ACC112 (cell line): Measurements from ENCODE around the gene TGFBR3.

Experiments used
- H2AFZ ChIP-seq: fragments of 200-600 bp; sonication (generic); one replicate; pipeline ENCODE4 v1.6.0; 2017; ENCODE audit warnings: antibody characterized with exemption, low read length; ENCODE audit not compliant: unreplicated experiment
- H3K27ac ChIP-seq: fragments of 200-600 bp; sonication (generic); 2 replicates; pipeline ENCODE4 v1.5.1; 2014; ENCODE audit warnings: low read depth, mild to moderate bottlenecking, antibody characterized with exemption, low read length, moderate library complexity
- H3K27me3 ChIP-seq: fragments of 200-600 bp; sonication (generic); 2 replicates; pipeline ENCODE4 v1.6.1; 2014; ENCODE audit warnings: mild to moderate bottlenecking, antibody characterized with exemption, low read length, moderate library complexity, mixed read lengths; ENCODE audit not compliant: insufficient read depth
- H3K36me3 ChIP-seq: fragments of 200-600 bp; sonication (generic); 2 replicates; pipeline ENCODE4 v1.6.1; 2016; ENCODE audit warnings: mild to moderate bottlenecking, antibody characterized with exemption, low read length, moderate library complexity, mixed read lengths; ENCODE audit not compliant: insufficient read depth
- H3K4me1 ChIP-seq: fragments of 200-600 bp; sonication (generic); one replicate; pipeline ENCODE4 v1.6.1; 2016; ENCODE audit warnings: low read length, mixed read lengths; ENCODE audit not compliant: insufficient read depth, unreplicated experiment, control insufficient read depth
- H3K4me3 ChIP-seq: fragments of 200-600 bp; sonication (generic); 2 replicates; pipeline ENCODE4 v1.5.1; 2014; ENCODE audit warnings: mild to moderate bottlenecking, low read depth, low read length
- H3K79me2 ChIP-seq: fragments of 200-600 bp; sonication (generic); one replicate; pipeline ENCODE4 v1.6.0; 2016; ENCODE audit warnings: low read length; ENCODE audit not compliant: control insufficient read depth, unreplicated experiment, insufficient read depth

The TGFBR3 gene

GRCh38 chr1:91754348-91754747 is 131.6 kb downstream of the TGFBR3 start:
- H3K27ac ChIP-seq: no peak overlapping the region
- H3K4me1 ChIP-seq: peaks cover 35% of the 10 kb centered on the region
- H3K36me3 ChIP-seq: peaks cover 7% of the 10 kb centered on the region; the same call in 1 of the 2 replicates
- H3K27me3 ChIP-seq: no peaks in the 10 kb centered on the region
- no peak overlapping the region for H2AFZ ChIP-seq
- no peak overlapping the region for H3K4me3 ChIP-seq
- H3K79me2 ChIP-seq: no peaks in the 10 kb centered on the region

GRCh38 chr1:91753878-91754277 is 132.1 kb downstream of the TGFBR3 start:
- Histone ChIP-seq H3K4me3 (no peak overlapping the region), H3K27ac (no peak overlapping the region), H3K4me1 (peaks cover 35% of the 10 kb centered on the region), H3K27me3 (no peaks in the 10 kb centered on the region), H3K79me2 (no peaks in the 10 kb centered on the region), H3K36me3 (peaks cover 7% of the 10 kb centered on the region; the same call in 1 of the 2 replicates), H2AFZ (no peak overlapping the region)

- H2AFZ ChIP-seq: no peak overlapping the region
- no peak overlapping the region for H3K27ac ChIP-seq
- H3K4me1 ChIP-seq: peaks cover 35% of the 10 kb centered on the region
- H3K79me2 ChIP-seq: no peaks in the 10 kb centered on the region
- no peak overlapping the region for H3K4me3 ChIP-seq
- no peaks in the 10 kb centered on the region for H3K27me3 ChIP-seq
- peaks cover 11% of the 10 kb centered on the region; the same call in 1 of the 2 replicates for H3K36me3 ChIP-seq
Observed at GRCh38 chr1:91752324-91752723, 133.6 kb downstream of the TGFBR3 start.

- H3K4me3 ChIP-seq: no peak overlapping the region
- H3K27me3 ChIP-seq: no peaks in the 10 kb centered on the region
- H3K36me3 ChIP-seq: peaks cover 17% of the 10 kb centered on the region; the same call in 1 of the 2 replicates
- H3K79me2 ChIP-seq: no peaks in the 10 kb centered on the region
- no peak overlapping the region for H3K27ac ChIP-seq
- peaks cover 35% of the 10 kb centered on the region for H3K4me1 ChIP-seq
- no peak overlapping the region for H2AFZ ChIP-seq
Observed at GRCh38 chr1:91751275-91751674, 134.7 kb downstream of the TGFBR3 start.

DNA sequence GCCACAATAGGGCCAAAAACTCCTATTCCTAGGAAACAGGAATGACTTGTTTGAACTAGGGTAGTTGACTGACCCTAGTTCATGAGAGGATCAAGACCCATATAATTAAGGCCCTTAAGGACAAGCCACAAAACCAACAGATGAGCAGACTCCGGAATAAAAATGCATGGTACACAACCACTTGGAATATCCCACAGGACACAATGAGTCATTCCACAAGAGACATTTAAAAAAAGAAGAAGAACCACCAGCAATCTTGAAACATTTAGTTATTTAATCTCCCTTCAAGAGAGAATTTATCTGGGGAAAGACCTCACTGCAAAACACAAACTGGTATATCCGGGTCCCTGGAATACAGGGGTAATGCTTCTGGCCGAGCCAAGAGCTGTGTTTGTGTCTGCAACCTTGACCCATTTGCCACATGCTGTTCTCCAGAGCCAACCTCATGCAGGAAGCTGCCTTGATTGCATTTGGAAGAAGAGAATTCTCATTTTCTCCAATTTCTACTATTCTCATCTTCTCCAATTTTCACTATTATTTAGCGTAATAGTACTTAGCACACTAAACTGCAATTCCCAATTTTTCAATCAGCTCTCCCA is 135.5 kb downstream of the TGFBR3 start:
- Histone ChIP-seq H2AFZ (no peak overlapping the region), H3K4me1 (peaks cover 35% of the 10 kb centered on the region), H3K27me3 (no peaks in the 10 kb centered on the region), H3K27ac (no peak overlapping the region), H3K79me2 (no peaks in the 10 kb centered on the region), H3K4me3 (no peak overlapping the region), H3K36me3 (peaks cover 22% of the 10 kb centered on the region; the same call in 1 of the 2 replicates)

DNA sequence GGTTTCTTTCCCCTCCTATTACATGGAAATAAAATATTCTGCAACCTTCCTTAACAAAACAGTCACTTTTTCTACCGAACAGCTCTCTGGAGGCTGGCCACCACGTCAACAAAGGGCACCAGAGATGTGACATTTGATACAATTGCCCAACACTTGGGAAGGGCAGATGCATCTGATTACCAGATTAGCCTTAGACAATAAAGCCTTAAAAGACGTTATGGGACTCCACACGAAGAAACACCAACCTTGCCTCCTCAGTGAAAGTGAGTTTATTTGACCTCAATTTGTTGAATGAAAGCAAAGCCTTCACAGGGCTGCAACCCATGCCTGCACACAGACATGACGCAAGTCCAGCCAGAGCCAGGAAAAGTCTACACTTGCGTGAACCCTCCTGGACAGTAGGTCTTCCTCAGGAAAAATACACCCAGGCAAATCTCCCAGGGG is 136.1 kb downstream of the TGFBR3 start:
- no peak overlapping the region for H3K4me3 ChIP-seq
- H2AFZ ChIP-seq: no peak overlapping the region
- no peak overlapping the region for H3K27ac ChIP-seq
- H3K27me3 ChIP-seq: no peaks in the 10 kb centered on the region
- peaks cover 22% of the 10 kb centered on the region; the same call in 1 of the 2 replicates for H3K36me3 ChIP-seq
- H3K4me1 ChIP-seq: peaks cover 35% of the 10 kb centered on the region
- H3K79me2 ChIP-seq: no peaks in the 10 kb centered on the region

DNA sequence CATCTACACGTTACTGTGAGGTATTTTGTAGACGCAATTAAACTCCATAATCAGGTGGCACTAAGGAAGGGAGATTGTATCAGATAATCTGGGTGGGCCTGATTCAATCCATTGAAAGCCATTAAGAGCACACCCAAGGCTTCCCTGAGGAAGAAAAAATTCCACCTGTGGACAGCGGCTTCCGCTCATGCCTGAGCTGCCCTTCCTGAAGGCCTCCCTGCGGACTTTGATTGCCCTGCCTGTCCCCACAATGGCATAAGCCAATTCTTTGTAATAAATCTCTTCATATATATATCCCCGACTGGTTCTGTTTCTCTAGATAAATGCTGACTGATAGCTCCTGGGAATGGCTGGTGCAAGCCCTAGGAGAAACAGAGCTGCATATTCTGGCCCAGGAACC is 138.3 kb downstream of the TGFBR3 start:
- Histone ChIP-seq H3K27ac (no peak overlapping the region), H3K4me3 (no peak overlapping the region), H3K36me3 (peaks cover 26% of the 10 kb centered on the region; the same call in 1 of the 2 replicates), H3K79me2 (no peaks in the 10 kb centered on the region), H2AFZ (no peak overlapping the region), H3K4me1 (peaks cover 33% of the 10 kb centered on the region), H3K27me3 (no peaks in the 10 kb centered on the region)

DNA sequence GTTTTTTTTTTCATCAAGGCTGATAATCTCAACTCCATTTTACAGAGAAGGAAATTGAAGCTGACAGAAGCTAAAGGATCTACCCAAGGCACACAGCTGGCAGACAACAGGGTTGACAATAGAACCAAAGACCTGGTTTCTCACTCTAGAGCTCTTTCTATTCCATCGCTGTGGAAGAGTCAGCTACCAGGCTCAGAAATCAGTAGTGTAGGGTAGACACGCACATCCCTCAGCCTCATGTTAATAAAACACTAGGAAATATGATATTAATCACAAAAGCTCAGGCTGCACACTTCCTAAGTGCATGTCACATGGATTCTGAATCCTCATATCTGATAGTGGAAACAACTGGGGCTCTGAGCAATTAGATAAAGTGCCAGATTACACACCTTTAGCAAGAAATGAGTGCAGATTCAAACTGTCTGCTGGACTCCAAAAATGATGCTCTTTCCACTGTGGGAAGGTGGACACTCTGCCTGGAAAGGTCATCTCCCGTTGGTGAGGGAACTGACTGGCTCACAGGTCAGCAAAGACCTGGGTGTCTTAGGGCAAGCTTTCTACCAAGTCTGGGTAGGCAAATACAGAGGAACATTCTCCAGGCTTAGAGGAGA is 139.1 kb downstream of the TGFBR3 start:
- Histone ChIP-seq H3K27me3 (no peaks in the 10 kb centered on the region), H3K79me2 (no peaks in the 10 kb centered on the region), H3K4me1 (peaks cover 36% of the 10 kb centered on the region), H3K27ac (no peak overlapping the region), H3K4me3 (no peak overlapping the region), H2AFZ (no peak overlapping the region), H3K36me3 (peaks cover 26% of the 10 kb centered on the region; the same call in 1 of the 2 replicates)

DNA sequence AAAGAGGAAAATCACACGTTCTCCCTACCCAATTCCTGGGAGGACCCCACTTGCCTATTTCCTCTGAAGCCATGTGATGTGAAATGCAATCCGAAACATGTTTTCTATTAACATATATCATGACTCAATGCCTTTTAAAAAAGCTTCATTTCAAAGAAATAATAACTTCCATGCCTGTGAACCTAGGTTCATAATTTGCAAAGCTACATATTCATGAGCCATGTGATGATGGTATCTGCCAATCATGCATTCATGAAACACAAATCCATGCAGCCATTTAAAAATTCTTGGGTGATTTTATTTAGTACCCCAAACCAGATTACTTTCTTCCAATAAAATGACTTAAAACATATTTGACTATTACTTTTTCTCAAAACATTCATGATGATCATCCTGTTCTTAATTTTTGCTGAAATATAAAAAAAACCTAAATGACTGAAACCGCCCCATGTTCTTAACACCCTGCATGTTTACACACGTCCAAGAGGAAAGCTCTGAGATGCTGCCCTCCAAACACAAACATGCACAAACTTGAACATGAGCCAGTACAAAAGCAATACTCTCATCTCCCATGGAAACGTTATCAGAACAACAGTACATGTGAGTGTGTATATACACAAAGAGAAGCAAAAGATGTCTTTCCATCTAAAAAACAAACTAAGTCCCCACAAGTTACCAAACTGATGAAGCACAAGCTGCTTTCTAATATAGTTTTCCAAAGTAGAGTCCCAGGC is 140.1 kb downstream of the TGFBR3 start:
- H3K27ac ChIP-seq: no peak overlapping the region
- H3K4me3 ChIP-seq: no peak overlapping the region
- no peak overlapping the region for H2AFZ ChIP-seq
- peaks cover 26% of the 10 kb centered on the region; the same call in 1 of the 2 replicates for H3K36me3 ChIP-seq
- no peaks in the 10 kb centered on the region for H3K79me2 ChIP-seq
- peaks cover 36% of the 10 kb centered on the region for H3K4me1 ChIP-seq
- no peaks in the 10 kb centered on the region for H3K27me3 ChIP-seq

- peaks cover 31% of the 10 kb centered on the region for H3K4me1 ChIP-seq
- no peak overlapping the region for H3K4me3 ChIP-seq
- no peak overlapping the region for H2AFZ ChIP-seq
- no peak overlapping the region for H3K27ac ChIP-seq
- no peaks in the 10 kb centered on the region for H3K27me3 ChIP-seq
- no peaks in the 10 kb centered on the region for H3K79me2 ChIP-seq
- H3K36me3 ChIP-seq: peaks cover 26% of the 10 kb centered on the region; the same call in 1 of the 2 replicates
Observed at GRCh38 chr1:91744953-91745639, 140.9 kb downstream of the TGFBR3 start.
